Loucy (cell line): Measurements from ENCODE around the gene DUSP3.

Experiments
- EZH2phosphoT487 ChIP-seq: fragments of 200-600 bp; IDR thresholded peaks from 2 replicates; pipeline ENCODE4 v1.6.1; 2018; ENCODE audit warnings: antibody characterized with exemption, mild to moderate bottlenecking, moderate library complexity, borderline replicate concordance
- TF ChIP-seq, protein P1 (sequence below): fragments of 200-600 bp; sonication (generic); conservative IDR thresholded peaks from 2 replicates; pipeline ENCODE4 v1.5.1; 2014; ENCODE audit warnings: mild to moderate bottlenecking, antibody characterized with exemption, low read length

- TF ChIP-seq, protein P1, sequence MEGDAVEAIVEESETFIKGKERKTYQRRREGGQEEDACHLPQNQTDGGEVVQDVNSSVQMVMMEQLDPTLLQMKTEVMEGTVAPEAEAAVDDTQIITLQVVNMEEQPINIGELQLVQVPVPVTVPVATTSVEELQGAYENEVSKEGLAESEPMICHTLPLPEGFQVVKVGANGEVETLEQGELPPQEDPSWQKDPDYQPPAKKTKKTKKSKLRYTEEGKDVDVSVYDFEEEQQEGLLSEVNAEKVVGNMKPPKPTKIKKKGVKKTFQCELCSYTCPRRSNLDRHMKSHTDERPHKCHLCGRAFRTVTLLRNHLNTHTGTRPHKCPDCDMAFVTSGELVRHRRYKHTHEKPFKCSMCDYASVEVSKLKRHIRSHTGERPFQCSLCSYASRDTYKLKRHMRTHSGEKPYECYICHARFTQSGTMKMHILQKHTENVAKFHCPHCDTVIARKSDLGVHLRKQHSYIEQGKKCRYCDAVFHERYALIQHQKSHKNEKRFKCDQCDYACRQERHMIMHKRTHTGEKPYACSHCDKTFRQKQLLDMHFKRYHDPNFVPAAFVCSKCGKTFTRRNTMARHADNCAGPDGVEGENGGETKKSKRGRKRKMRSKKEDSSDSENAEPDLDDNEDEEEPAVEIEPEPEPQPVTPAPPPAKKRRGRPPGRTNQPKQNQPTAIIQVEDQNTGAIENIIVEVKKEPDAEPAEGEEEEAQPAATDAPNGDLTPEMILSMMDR, result no peak
- TF ChIP-seq EZH2phosphoT487, result no peak
Observed at GRCh38 chr17:43721537-43722268, 57.1 kb downstream of the DUSP3 start.
